Measurements from ENCODE around the gene TRIM46.
A peak's percentile ranks its signal among the peaks of the same experiment; 100 is the strongest.
"Not testable (repeated sequence)": the region's sequence is repeated elsewhere in the genome, so short reads cannot be mapped to it uniquely, and the experiment has no call there.

The TRIM46 gene

GRCh38 chr1:155186067-155186793, 12.6 kb downstream of the TRIM46 start:
- H3K9me3 ChIP-seq (ENCODE audit: control insufficient read depth in 5 of 5, low read length in 5 of 5), result no peaks in the 10 kb centered on the region
- no peak overlapping the region for H3K4me3 ChIP-seq (ENCODE audit: low read depth in 1 of 5, low read length in 5 of 5)
- H3K9ac ChIP-seq (ENCODE audit: low read length in 5 of 5), result no peak overlapping the region
- no peak overlapping the region for H3K27ac ChIP-seq (ENCODE audit: low read depth, low read length)
- no peaks in the 10 kb centered on the region for H3K27me3 ChIP-seq (ENCODE audit: control insufficient read depth in 5 of 5, insufficient read depth in 4 of 5, low read length in 5 of 5)
- no peaks in the 10 kb centered on the region for H3K36me3 ChIP-seq (ENCODE audit: control insufficient read depth in 5 of 5, insufficient read depth in 5 of 5, low read length in 5 of 5)
- peaks cover 0 to 7% (median 0%) of the 10 kb centered on the region in 5 donors for H3K4me1 ChIP-seq (ENCODE audit: control insufficient read depth in 5 of 5, insufficient read depth in 5 of 5, low read length in 5 of 5)

GRCh38 chr1:155186794-155187455, 13.3 kb downstream of the TRIM46 start:
- Histone ChIP-seq H3K9ac (ENCODE audit: low read length in 5 of 5) (no peak overlapping the region), H3K4me3 (ENCODE audit: low read depth in 1 of 5, low read length in 5 of 5) (no peak overlapping the region), H3K9me3 (ENCODE audit: control insufficient read depth in 5 of 5, low read length in 5 of 5) (no peaks in the 10 kb centered on the region), H3K27ac (ENCODE audit: low read depth, low read length) (no peak overlapping the region), H3K36me3 (ENCODE audit: control insufficient read depth in 5 of 5, insufficient read depth in 5 of 5, low read length in 5 of 5) (no peaks in the 10 kb centered on the region), H3K27me3 (ENCODE audit: control insufficient read depth in 5 of 5, insufficient read depth in 4 of 5, low read length in 5 of 5) (no peaks in the 10 kb centered on the region), H3K4me1 (ENCODE audit: control insufficient read depth in 5 of 5, insufficient read depth in 5 of 5, low read length in 5 of 5) (peaks cover 0 to 7% (median 0%) of the 10 kb centered on the region in 5 donors)

- H3K27me3 ChIP-seq (ENCODE audit: control insufficient read depth in 5 of 5, insufficient read depth in 4 of 5, low read length in 5 of 5), result no peaks in the 10 kb centered on the region
- H3K4me3 ChIP-seq (ENCODE audit: low read depth in 1 of 5, low read length in 5 of 5), result no peak overlapping the region
- H3K9me3 ChIP-seq (ENCODE audit: control insufficient read depth in 5 of 5, low read length in 5 of 5), result no peaks in the 10 kb centered on the region
- H3K27ac ChIP-seq (ENCODE audit: low read depth, low read length), result no peak overlapping the region
- no peak overlapping the region for H3K9ac ChIP-seq (ENCODE audit: low read length in 5 of 5)
- H3K4me1 ChIP-seq (ENCODE audit: control insufficient read depth in 5 of 5, insufficient read depth in 5 of 5, low read length in 5 of 5), result peaks cover 0 to 7% (median 0%) of the 10 kb centered on the region in 5 donors
- H3K36me3 ChIP-seq (ENCODE audit: control insufficient read depth in 5 of 5, insufficient read depth in 5 of 5, low read length in 5 of 5), result no peaks in the 10 kb centered on the region
These were observed 13.8 kb downstream of the TRIM46 start for GRCh38 chr1:155187456-155187891.

DNA sequence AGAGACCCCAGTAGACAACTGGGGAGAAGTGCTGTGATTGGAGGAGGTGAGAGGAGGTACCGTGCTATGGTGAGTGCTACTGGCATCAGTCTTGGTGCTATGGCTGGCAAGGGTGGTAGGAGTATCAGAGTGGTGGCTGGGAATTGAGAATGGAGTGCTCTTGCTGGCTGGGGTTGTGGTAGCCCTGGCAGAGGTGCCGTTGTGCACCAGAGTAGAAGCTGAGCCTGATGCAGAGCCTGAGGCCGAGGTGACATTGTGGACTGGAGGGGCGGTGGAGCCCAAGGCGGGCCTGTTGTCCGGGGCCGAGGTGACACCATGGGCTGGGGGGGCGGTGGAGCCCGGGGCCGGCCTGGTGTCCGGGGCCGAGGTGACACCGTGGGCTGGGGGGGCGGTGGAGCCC, 14.6 kb downstream of the TRIM46 start:
- Histone ChIP-seq H3K9ac (ENCODE audit: low read length in 5 of 5) (no peak overlapping the region), H3K4me1 (ENCODE audit: control insufficient read depth in 5 of 5, insufficient read depth in 5 of 5, low read length in 5 of 5) (peaks cover 0 to 12% (median 4%) of the 10 kb centered on the region in 5 donors), H3K4me3 (ENCODE audit: low read depth in 1 of 5, low read length in 5 of 5) (no peak overlapping the region)

GRCh38 chr1:155189926-155190325, 16.3 kb downstream of the TRIM46 start:
- H3K9ac ChIP-seq (ENCODE audit: low read length in 5 of 5); H3K27me3 ChIP-seq (ENCODE audit: control insufficient read depth in 5 of 5, insufficient read depth in 4 of 5, low read length in 5 of 5); H3K27ac ChIP-seq (ENCODE audit: low read depth, low read length); H3K4me3 ChIP-seq (ENCODE audit: low read depth in 1 of 5, low read length in 5 of 5); H3K9me3 ChIP-seq (ENCODE audit: control insufficient read depth in 5 of 5, low read length in 5 of 5); H3K36me3 ChIP-seq (ENCODE audit: control insufficient read depth in 5 of 5, insufficient read depth in 5 of 5, low read length in 5 of 5): not testable (repeated sequence)
- H3K4me1 ChIP-seq (ENCODE audit: control insufficient read depth in 5 of 5, insufficient read depth in 5 of 5, low read length in 5 of 5), result peaks cover 2 to 26% (median 21%) of the 10 kb centered on the region in 5 donors

More for the DNA sequence above, 14.6 kb downstream of the TRIM46 start:
- no peaks in the 10 kb centered on the region for H3K27me3 ChIP-seq (ENCODE audit: control insufficient read depth in 5 of 5, insufficient read depth in 4 of 5, low read length in 5 of 5)
- H3K36me3 ChIP-seq (ENCODE audit: control insufficient read depth in 5 of 5, insufficient read depth in 5 of 5, low read length in 5 of 5), result no peaks in the 10 kb centered on the region
- H3K9me3 ChIP-seq (ENCODE audit: control insufficient read depth in 5 of 5, low read length in 5 of 5), result no peaks in the 10 kb centered on the region
- no peak overlapping the region for H3K27ac ChIP-seq (ENCODE audit: low read depth, low read length)

DNA sequence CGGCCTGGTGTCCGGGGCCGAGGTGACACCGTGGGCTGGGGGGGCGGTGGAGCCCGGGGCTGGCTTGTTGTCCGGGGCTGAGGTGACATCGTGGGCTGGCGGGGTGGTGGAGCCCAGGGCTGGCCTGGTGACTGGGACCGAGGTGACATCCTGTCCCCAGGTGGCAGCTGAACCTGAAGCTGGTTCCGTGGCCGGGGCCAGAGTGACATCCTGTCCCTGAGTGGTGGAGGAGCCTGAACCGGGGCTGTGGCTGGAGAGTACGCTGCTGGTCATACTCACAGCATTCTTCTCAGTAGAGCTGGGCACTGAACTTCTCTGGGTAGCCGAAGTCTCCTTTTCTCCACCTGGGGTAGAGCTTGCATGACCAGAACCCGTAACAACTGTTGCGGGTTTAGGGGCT, 18.3 kb downstream of the TRIM46 start:
- Histone ChIP-seq H3K36me3 (ENCODE audit: control insufficient read depth in 5 of 5, insufficient read depth in 5 of 5, low read length in 5 of 5) (peaks cover 0 to 4% (median 4%) of the 10 kb centered on the region in 5 donors), H3K9ac (ENCODE audit: low read length in 5 of 5) (peak overlapping the region in 1 of 5 donors; percentile 20), H3K9me3 (ENCODE audit: control insufficient read depth in 5 of 5, low read length in 5 of 5) (no peaks in the 10 kb centered on the region), H3K27ac (ENCODE audit: low read depth, low read length) (no peak overlapping the region), H3K4me1 (ENCODE audit: control insufficient read depth in 5 of 5, insufficient read depth in 5 of 5, low read length in 5 of 5) (peaks cover 3 to 35% (median 31%) of the 10 kb centered on the region in 5 donors), H3K27me3 (ENCODE audit: control insufficient read depth in 5 of 5, insufficient read depth in 4 of 5, low read length in 5 of 5) (no peaks in the 10 kb centered on the region), H3K4me3 (ENCODE audit: low read depth in 1 of 5, low read length in 5 of 5) (no peak overlapping the region)

- peak overlapping the region in 4 of 5 donors; percentile 41 to 73 (median 54) for H3K9ac ChIP-seq (ENCODE audit: low read length in 5 of 5)
- H3K27ac ChIP-seq (ENCODE audit: low read depth, low read length), result peak overlapping the region; percentile 72
- peaks cover 0 to 11% (median 6%) of the 10 kb centered on the region in 5 donors for H3K36me3 ChIP-seq (ENCODE audit: control insufficient read depth in 5 of 5, insufficient read depth in 5 of 5, low read length in 5 of 5)
- no peaks in the 10 kb centered on the region for H3K27me3 ChIP-seq (ENCODE audit: control insufficient read depth in 5 of 5, insufficient read depth in 4 of 5, low read length in 5 of 5)
- H3K9me3 ChIP-seq (ENCODE audit: control insufficient read depth in 5 of 5, low read length in 5 of 5), result no peaks in the 10 kb centered on the region
- peaks cover 6 to 40% (median 38%) of the 10 kb centered on the region in 5 donors for H3K4me1 ChIP-seq (ENCODE audit: control insufficient read depth in 5 of 5, insufficient read depth in 5 of 5, low read length in 5 of 5)
- peak overlapping the region; percentile 59 to 70 (median 68) for H3K4me3 ChIP-seq (ENCODE audit: low read depth in 1 of 5, low read length in 5 of 5)
These were observed 19.0 kb downstream of the TRIM46 start for GRCh38 chr1:155192346-155193274.

DNA sequence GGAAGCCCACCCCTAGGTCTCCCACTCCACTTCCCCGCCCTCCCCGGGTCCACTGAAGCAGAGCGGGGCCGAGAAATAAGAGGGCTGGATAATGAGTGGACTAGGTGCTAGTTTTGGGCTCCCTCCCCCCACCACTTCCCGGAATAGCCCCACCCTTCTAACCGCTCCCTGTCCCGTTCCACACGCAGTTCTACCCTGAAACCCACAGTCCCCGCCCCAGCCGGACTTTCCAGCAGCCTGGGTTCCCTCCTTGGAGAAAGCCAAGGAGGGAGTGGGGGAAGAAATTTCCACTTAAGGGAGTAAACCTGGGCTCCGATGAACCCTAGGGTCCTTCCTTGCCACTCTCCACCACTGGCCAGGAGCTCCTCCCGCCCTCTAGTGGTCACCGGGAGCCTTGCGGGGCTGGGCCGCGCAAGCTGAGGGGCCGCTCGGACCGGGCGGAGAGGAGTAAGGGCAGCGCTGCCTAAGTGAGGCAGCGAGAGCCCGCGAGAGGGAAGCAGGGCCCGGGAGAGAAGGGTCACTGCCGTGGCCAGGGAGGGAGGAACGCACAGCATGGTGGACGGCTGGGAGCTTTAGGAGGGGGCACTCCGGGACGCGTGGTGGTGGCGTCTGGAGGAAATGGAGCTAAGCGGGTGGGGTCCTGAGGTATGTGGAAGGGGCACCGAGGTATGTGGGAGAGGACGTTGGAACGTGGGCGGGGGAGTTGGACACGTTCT, 19.8 kb downstream of the TRIM46 start:
- H3K4me1 ChIP-seq (ENCODE audit: control insufficient read depth in 5 of 5, insufficient read depth in 5 of 5, low read length in 5 of 5), result peaks cover 6 to 43% (median 38%) of the 10 kb centered on the region in 5 donors
- peak overlapping the region; percentile 72 for H3K27ac ChIP-seq (ENCODE audit: low read depth, low read length)
- peak overlapping the region in 4 of 5 donors; percentile 54 to 73 (median 62) for H3K9ac ChIP-seq (ENCODE audit: low read length in 5 of 5)
- H3K36me3 ChIP-seq (ENCODE audit: control insufficient read depth in 5 of 5, insufficient read depth in 5 of 5, low read length in 5 of 5), result peaks cover 0 to 19% (median 13%) of the 10 kb centered on the region in 5 donors
- H3K4me3 ChIP-seq (ENCODE audit: low read depth in 1 of 5, low read length in 5 of 5), result peak overlapping the region; percentile 59 to 70 (median 68)
- no peaks in the 10 kb centered on the region for H3K9me3 ChIP-seq (ENCODE audit: control insufficient read depth in 5 of 5, low read length in 5 of 5)
- no peaks in the 10 kb centered on the region for H3K27me3 ChIP-seq (ENCODE audit: control insufficient read depth in 5 of 5, insufficient read depth in 4 of 5, low read length in 5 of 5)

GRCh38 chr1:155193991-155194240, 20.3 kb downstream of the TRIM46 start:
- H3K9me3 ChIP-seq (ENCODE audit: control insufficient read depth in 5 of 5, low read length in 5 of 5); H3K27me3 ChIP-seq (ENCODE audit: control insufficient read depth in 5 of 5, insufficient read depth in 4 of 5, low read length in 5 of 5): not testable (repeated sequence)
- H3K36me3 ChIP-seq (ENCODE audit: control insufficient read depth in 5 of 5, insufficient read depth in 5 of 5, low read length in 5 of 5), result peaks cover 0 to 21% (median 13%) of the 10 kb centered on the region in 5 donors
- H3K27ac ChIP-seq (ENCODE audit: low read depth, low read length), result peak overlapping the region; percentile 72
- H3K9ac ChIP-seq (ENCODE audit: low read length in 5 of 5), result peak overlapping the region in 4 of 5 donors; percentile 54 to 73 (median 62)
- H3K4me1 ChIP-seq (ENCODE audit: control insufficient read depth in 5 of 5, insufficient read depth in 5 of 5, low read length in 5 of 5), result peaks cover 6 to 46% (median 38%) of the 10 kb centered on the region in 5 donors
- H3K4me3 ChIP-seq (ENCODE audit: low read depth in 1 of 5, low read length in 5 of 5), result peak overlapping the region; percentile 49 to 77 (median 68)
